Measurements from ENCODE around the gene KIRREL3. TPM values are rescaled to one million over a fixed set of nuclear protein-coding genes. Genes with fewer than 3 reads are reported as not detected.
A peak's percentile ranks its signal among the peaks of the same experiment; 100 is the strongest.

The KIRREL3 gene
- total RNA-seq, 1 donor from 2014 or later, result under 0.01 TPM

DNA sequence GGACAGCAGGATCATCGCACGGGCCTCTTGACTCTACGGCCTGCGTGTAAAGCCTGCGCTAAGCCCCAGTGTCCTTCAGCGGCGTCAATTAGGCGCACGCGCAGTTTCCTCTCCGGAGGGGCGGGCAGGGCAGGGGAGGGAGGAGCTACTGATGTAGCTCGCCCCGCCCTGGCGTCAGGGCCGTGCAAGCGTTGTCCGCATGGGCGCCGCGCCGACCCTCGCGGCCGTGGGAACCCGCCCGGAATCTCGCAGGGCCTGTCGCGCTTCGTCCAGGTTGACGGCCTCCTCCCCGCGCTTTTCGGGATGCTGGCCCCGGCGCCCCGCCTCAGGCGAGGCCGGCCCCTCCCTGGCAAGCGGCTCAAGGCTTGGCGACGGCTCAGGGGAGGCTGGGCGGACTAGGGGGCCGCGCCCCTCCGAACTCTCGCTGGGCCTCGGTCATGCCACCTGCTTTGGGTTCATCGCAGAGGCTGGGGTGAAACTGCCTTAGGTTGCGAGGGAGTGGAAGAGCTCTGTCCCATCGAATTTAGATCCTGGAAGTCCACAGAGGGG lies 584.0 kb downstream of the KIRREL3 start:
- Histone ChIP-seq H3K4me1 (ENCODE audit: control insufficient read depth in 3 of 3, insufficient read depth in 3 of 3, low read length in 3 of 3) (peaks cover 34 to 44% (median 38%) of the 10 kb centered on the region in 3 donors), H3K9ac (ENCODE audit: low read depth in 1 of 3, low read length in 3 of 3) (peak overlapping the region; percentile 67 to 78 (median 71)), H3K27ac (ENCODE audit: low read depth, low read length) (peak overlapping the region; percentile 73)

GRCh38 chr11:126415669-126416420 lies 584.7 kb downstream of the KIRREL3 start:
- no peaks in the 10 kb centered on the region for H3K9me3 ChIP-seq (ENCODE audit: control insufficient read depth in 3 of 3, low read length in 3 of 3)
- peak overlapping the region; percentile 67 to 78 (median 71) for H3K9ac ChIP-seq (ENCODE audit: low read depth in 1 of 3, low read length in 3 of 3)
- H3K27ac ChIP-seq (ENCODE audit: low read depth, low read length), result peak overlapping the region; percentile 73
- H3K4me1 ChIP-seq (ENCODE audit: control insufficient read depth in 3 of 3, insufficient read depth in 3 of 3, low read length in 3 of 3), result peaks cover 30 to 38% (median 30%) of the 10 kb centered on the region in 3 donors
- peak overlapping the region; percentile 64 to 68 (median 66) for H3K4me3 ChIP-seq (ENCODE audit: low read length in 3 of 3)
- H3K36me3 ChIP-seq (ENCODE audit: control insufficient read depth in 3 of 3, insufficient read depth in 3 of 3, low read length in 3 of 3), result peaks cover 0 to 6% (median 2%) of the 10 kb centered on the region in 3 donors
- H3K27me3 ChIP-seq (ENCODE audit: control insufficient read depth in 3 of 3, insufficient read depth in 3 of 3, low read length in 3 of 3), result no peaks in the 10 kb centered on the region

More for the DNA sequence above, 584.0 kb downstream of the KIRREL3 start:
- Histone ChIP-seq H3K27me3 (ENCODE audit: control insufficient read depth in 3 of 3, insufficient read depth in 3 of 3, low read length in 3 of 3) (no peaks in the 10 kb centered on the region), H3K9me3 (ENCODE audit: control insufficient read depth in 3 of 3, low read length in 3 of 3) (no peaks in the 10 kb centered on the region), H3K36me3 (ENCODE audit: control insufficient read depth in 3 of 3, insufficient read depth in 3 of 3, low read length in 3 of 3) (peaks cover 0 to 6% (median 0%) of the 10 kb centered on the region in 3 donors), H3K4me3 (ENCODE audit: low read length in 3 of 3) (peak overlapping the region; percentile 64 to 68 (median 66))

GRCh38 chr11:126415128-126415527 lies 585.4 kb downstream of the KIRREL3 start:
- Histone ChIP-seq H3K27me3 (ENCODE audit: control insufficient read depth in 3 of 3, insufficient read depth in 3 of 3, low read length in 3 of 3) (no peaks in the 10 kb centered on the region), H3K27ac (ENCODE audit: low read depth, low read length) (peak overlapping the region; percentile 73), H3K4me3 (ENCODE audit: low read length in 3 of 3) (no peak overlapping the region), H3K9ac (ENCODE audit: low read depth in 1 of 3, low read length in 3 of 3) (no peak overlapping the region), H3K4me1 (ENCODE audit: control insufficient read depth in 3 of 3, insufficient read depth in 3 of 3, low read length in 3 of 3) (peaks cover 30 to 36% (median 33%) of the 10 kb centered on the region in 3 donors), H3K36me3 (ENCODE audit: control insufficient read depth in 3 of 3, insufficient read depth in 3 of 3, low read length in 3 of 3) (peaks cover 0 to 6% (median 2%) of the 10 kb centered on the region in 3 donors), H3K9me3 (ENCODE audit: control insufficient read depth in 3 of 3, low read length in 3 of 3) (no peaks in the 10 kb centered on the region)

GRCh38 chr11:126414615-126415014 lies 586.0 kb downstream of the KIRREL3 start:
- H3K4me1 ChIP-seq (ENCODE audit: control insufficient read depth in 3 of 3, insufficient read depth in 3 of 3, low read length in 3 of 3), result peaks cover 30 to 32% (median 30%) of the 10 kb centered on the region in 3 donors
- no peak overlapping the region for H3K9ac ChIP-seq (ENCODE audit: low read depth in 1 of 3, low read length in 3 of 3)
- H3K4me3 ChIP-seq (ENCODE audit: low read length in 3 of 3), result no peak overlapping the region
- H3K27ac ChIP-seq (ENCODE audit: low read depth, low read length), result peak overlapping the region; percentile 73
- no peaks in the 10 kb centered on the region for H3K9me3 ChIP-seq (ENCODE audit: control insufficient read depth in 3 of 3, low read length in 3 of 3)
- H3K36me3 ChIP-seq (ENCODE audit: control insufficient read depth in 3 of 3, insufficient read depth in 3 of 3, low read length in 3 of 3), result peaks cover 0 to 6% (median 2%) of the 10 kb centered on the region in 3 donors
- H3K27me3 ChIP-seq (ENCODE audit: control insufficient read depth in 3 of 3, insufficient read depth in 3 of 3, low read length in 3 of 3), result no peaks in the 10 kb centered on the region

- peaks cover 29 to 32% (median 30%) of the 10 kb centered on the region in 3 donors for H3K4me1 ChIP-seq (ENCODE audit: control insufficient read depth in 3 of 3, insufficient read depth in 3 of 3, low read length in 3 of 3)
- peaks cover 0 to 8% (median 4%) of the 10 kb centered on the region in 3 donors for H3K36me3 ChIP-seq (ENCODE audit: control insufficient read depth in 3 of 3, insufficient read depth in 3 of 3, low read length in 3 of 3)
- H3K9me3 ChIP-seq (ENCODE audit: control insufficient read depth in 3 of 3, low read length in 3 of 3), result no peaks in the 10 kb centered on the region
- H3K9ac ChIP-seq (ENCODE audit: low read depth in 1 of 3, low read length in 3 of 3), result no peak overlapping the region
- no peak overlapping the region for H3K27ac ChIP-seq (ENCODE audit: low read depth, low read length)
- H3K4me3 ChIP-seq (ENCODE audit: low read length in 3 of 3), result no peak overlapping the region
- no peaks in the 10 kb centered on the region for H3K27me3 ChIP-seq (ENCODE audit: control insufficient read depth in 3 of 3, insufficient read depth in 3 of 3, low read length in 3 of 3)
Observed at GRCh38 chr11:126413843-126414405, 586.6 kb downstream of the KIRREL3 start.

GRCh38 chr11:126413426-126413825 lies 587.1 kb downstream of the KIRREL3 start:
- H3K27me3 ChIP-seq (ENCODE audit: control insufficient read depth in 3 of 3, insufficient read depth in 3 of 3, low read length in 3 of 3), result no peaks in the 10 kb centered on the region
- H3K4me3 ChIP-seq (ENCODE audit: low read length in 3 of 3), result no peak overlapping the region
- peaks cover 29 to 32% (median 30%) of the 10 kb centered on the region in 3 donors for H3K4me1 ChIP-seq (ENCODE audit: control insufficient read depth in 3 of 3, insufficient read depth in 3 of 3, low read length in 3 of 3)
- H3K9me3 ChIP-seq (ENCODE audit: control insufficient read depth in 3 of 3, low read length in 3 of 3), result no peaks in the 10 kb centered on the region
- H3K9ac ChIP-seq (ENCODE audit: low read depth in 1 of 3, low read length in 3 of 3), result no peak overlapping the region
- peaks cover 0 to 13% (median 6%) of the 10 kb centered on the region in 3 donors for H3K36me3 ChIP-seq (ENCODE audit: control insufficient read depth in 3 of 3, insufficient read depth in 3 of 3, low read length in 3 of 3)
- H3K27ac ChIP-seq (ENCODE audit: low read depth, low read length), result no peak overlapping the region

DNA sequence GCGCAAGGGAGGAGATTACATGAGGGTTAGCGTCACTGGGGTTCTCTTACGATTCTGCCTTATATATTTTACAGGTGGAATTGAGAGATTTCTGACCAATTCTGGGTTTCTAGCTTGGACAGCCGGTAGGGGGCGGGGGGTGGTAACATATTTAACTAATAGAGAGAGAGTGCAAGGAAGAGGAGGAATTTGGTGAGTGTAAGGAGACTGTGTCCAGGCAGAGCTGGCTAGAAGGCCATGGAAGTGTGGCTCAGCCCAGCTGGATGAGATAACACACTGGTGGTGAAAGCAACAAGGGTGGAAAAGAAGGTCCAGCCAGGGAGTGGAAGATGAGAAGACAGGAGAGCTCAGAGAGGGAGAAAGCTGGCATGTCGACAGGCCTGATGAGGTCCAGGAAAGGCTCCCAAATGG lies 588.6 kb downstream of the KIRREL3 start:
- no peaks in the 10 kb centered on the region for H3K9me3 ChIP-seq (ENCODE audit: control insufficient read depth in 3 of 3, low read length in 3 of 3)
- no peak overlapping the region for H3K4me3 ChIP-seq (ENCODE audit: low read length in 3 of 3)
- H3K27ac ChIP-seq (ENCODE audit: low read depth, low read length), result no peak overlapping the region
- no peaks in the 10 kb centered on the region for H3K27me3 ChIP-seq (ENCODE audit: control insufficient read depth in 3 of 3, insufficient read depth in 3 of 3, low read length in 3 of 3)
- no peak overlapping the region for H3K9ac ChIP-seq (ENCODE audit: low read depth in 1 of 3, low read length in 3 of 3)
- peaks cover 26 to 30% (median 28%) of the 10 kb centered on the region in 3 donors for H3K4me1 ChIP-seq (ENCODE audit: control insufficient read depth in 3 of 3, insufficient read depth in 3 of 3, low read length in 3 of 3)
- H3K36me3 ChIP-seq (ENCODE audit: control insufficient read depth in 3 of 3, insufficient read depth in 3 of 3, low read length in 3 of 3), result peaks cover 0 to 22% (median 12%) of the 10 kb centered on the region in 3 donors

DNA sequence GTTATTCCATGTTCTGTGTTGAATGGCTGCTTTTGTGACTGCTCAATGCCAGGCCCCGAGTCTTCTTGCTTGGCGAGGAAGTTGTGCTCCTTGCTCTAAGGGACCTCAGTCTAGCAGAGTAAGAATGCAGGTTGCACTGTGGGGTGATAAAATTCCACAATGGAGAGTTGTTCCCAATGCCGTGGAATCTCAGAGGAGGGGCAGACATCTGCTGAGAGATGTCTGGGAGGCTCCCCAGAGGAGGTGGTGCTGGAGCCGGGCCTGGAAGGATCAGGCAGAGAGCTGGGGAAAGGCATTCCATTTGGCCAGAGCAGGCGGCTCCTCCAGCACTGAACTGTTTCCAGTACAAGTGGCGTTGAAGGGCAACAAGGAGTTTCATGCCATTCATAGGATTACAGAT lies 589.9 kb downstream of the KIRREL3 start:
- Histone ChIP-seq H3K9ac (ENCODE audit: low read depth in 1 of 3, low read length in 3 of 3) (no peak overlapping the region), H3K4me1 (ENCODE audit: control insufficient read depth in 3 of 3, insufficient read depth in 3 of 3, low read length in 3 of 3) (peaks cover 13 to 19% (median 17%) of the 10 kb centered on the region in 3 donors), H3K4me3 (ENCODE audit: low read length in 3 of 3) (no peak overlapping the region), H3K27me3 (ENCODE audit: control insufficient read depth in 3 of 3, insufficient read depth in 3 of 3, low read length in 3 of 3) (no peaks in the 10 kb centered on the region), H3K36me3 (ENCODE audit: control insufficient read depth in 3 of 3, insufficient read depth in 3 of 3, low read length in 3 of 3) (peaks cover 0 to 25% (median 14%) of the 10 kb centered on the region in 3 donors), H3K27ac (ENCODE audit: low read depth, low read length) (no peak overlapping the region), H3K9me3 (ENCODE audit: control insufficient read depth in 3 of 3, low read length in 3 of 3) (no peaks in the 10 kb centered on the region)

GRCh38 chr11:126409620-126409985 lies 591.0 kb downstream of the KIRREL3 start:
- Histone ChIP-seq H3K9ac (ENCODE audit: low read depth in 1 of 3, low read length in 3 of 3) (no peak overlapping the region), H3K36me3 (ENCODE audit: control insufficient read depth in 3 of 3, insufficient read depth in 3 of 3, low read length in 3 of 3) (peaks cover 0 to 25% (median 14%) of the 10 kb centered on the region in 3 donors), H3K4me1 (ENCODE audit: control insufficient read depth in 3 of 3, insufficient read depth in 3 of 3, low read length in 3 of 3) (peaks cover 4 to 9% (median 6%) of the 10 kb centered on the region in 3 donors), H3K9me3 (ENCODE audit: control insufficient read depth in 3 of 3, low read length in 3 of 3) (no peaks in the 10 kb centered on the region), H3K4me3 (ENCODE audit: low read length in 3 of 3) (no peak overlapping the region), H3K27me3 (ENCODE audit: control insufficient read depth in 3 of 3, insufficient read depth in 3 of 3, low read length in 3 of 3) (no peaks in the 10 kb centered on the region), H3K27ac (ENCODE audit: low read depth, low read length) (no peak overlapping the region)
